ENCODE results near the gene DNM3. TPM values are rescaled to one million over a fixed set of nuclear protein-coding genes. Genes with fewer than 3 reads are reported as not detected.

The DNM3 gene
- total and polyA plus RNA-seq, 9 donors, result 3.1 to 6.5 (median 4.4) TPM

DNA sequence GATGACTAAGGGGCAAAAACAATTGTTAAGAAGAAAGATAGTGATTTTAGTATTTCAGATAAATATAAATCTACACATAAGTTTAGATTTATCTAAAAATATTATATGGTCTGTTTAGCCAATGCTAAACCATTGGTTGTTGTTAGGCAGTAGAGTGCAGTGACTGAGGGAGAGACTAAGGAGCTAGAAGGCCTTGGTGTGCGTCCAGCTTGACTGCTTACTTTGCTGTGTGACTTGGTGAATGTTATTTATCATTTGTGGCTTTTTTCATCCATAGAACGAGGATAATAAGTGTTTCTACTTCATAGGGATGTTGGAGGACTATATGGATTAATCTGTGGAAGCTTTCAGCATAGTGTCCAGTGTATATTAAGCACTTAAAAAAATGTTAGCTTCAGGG is 314.5 kb downstream of the DNM3 start:
- intact Hi-C loops (cut with DNase I), result no loop called here

DNA sequence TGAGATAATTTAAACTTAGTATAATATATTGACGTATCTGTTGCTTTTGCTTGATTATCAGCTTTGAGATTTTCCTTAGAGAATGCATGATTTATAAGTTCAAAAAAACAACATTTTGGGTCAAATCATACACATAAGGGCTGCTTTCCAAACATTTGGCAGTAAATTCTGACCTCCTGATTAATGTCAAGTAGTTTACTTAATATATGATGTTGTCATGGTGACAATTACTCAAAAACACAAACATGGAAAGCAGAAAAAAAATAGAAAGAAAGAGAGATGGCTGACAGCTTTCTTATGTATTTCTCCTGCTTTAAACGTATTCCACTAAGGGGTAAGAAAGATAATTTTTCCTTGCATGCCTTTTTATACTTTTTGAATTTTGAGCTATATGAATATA is 320.9 kb downstream of the DNM3 start:
- TF ChIP-seq POLR2A (IDR thresholded peaks at IDR 0.05) (no peak), EP300 (IDR thresholded peaks at IDR 0.05) (no peak)
- TF ChIP-seq, protein P1, sequence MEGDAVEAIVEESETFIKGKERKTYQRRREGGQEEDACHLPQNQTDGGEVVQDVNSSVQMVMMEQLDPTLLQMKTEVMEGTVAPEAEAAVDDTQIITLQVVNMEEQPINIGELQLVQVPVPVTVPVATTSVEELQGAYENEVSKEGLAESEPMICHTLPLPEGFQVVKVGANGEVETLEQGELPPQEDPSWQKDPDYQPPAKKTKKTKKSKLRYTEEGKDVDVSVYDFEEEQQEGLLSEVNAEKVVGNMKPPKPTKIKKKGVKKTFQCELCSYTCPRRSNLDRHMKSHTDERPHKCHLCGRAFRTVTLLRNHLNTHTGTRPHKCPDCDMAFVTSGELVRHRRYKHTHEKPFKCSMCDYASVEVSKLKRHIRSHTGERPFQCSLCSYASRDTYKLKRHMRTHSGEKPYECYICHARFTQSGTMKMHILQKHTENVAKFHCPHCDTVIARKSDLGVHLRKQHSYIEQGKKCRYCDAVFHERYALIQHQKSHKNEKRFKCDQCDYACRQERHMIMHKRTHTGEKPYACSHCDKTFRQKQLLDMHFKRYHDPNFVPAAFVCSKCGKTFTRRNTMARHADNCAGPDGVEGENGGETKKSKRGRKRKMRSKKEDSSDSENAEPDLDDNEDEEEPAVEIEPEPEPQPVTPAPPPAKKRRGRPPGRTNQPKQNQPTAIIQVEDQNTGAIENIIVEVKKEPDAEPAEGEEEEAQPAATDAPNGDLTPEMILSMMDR (IDR thresholded peaks at IDR 0.05), result no peak
- Histone ChIP-seq H3K36me3 (no peaks in the 10 kb centered on the region), H3K4me3 (no peak overlapping the region), H3K4me1 (ENCODE audit: insufficient read depth) (no peaks in the 10 kb centered on the region), H3K9me3 (no peaks in the 10 kb centered on the region), H3K27me3 (no peaks in the 10 kb centered on the region), H3K27ac (no peak overlapping the region)
- 76 to 82% (median 77%) methylated on average over 2 of the region's 2 CpGs for WGBS, 3 donors
- DNase-seq, result no peak
- intact Hi-C loops (cut with DNase I), result no loop called here

More for the DNA sequence above, 314.5 kb downstream of the DNM3 start:
- H3K27me3 ChIP-seq, result no peaks in the 10 kb centered on the region
- TF ChIP-seq, protein P1 (IDR thresholded peaks at IDR 0.05), result no peak
- TF ChIP-seq POLR2A (IDR thresholded peaks at IDR 0.05), result no peak
- no peak for TF ChIP-seq EP300 (IDR thresholded peaks at IDR 0.05)
- H3K27ac ChIP-seq, result no peak overlapping the region
- no peaks in the 10 kb centered on the region for H3K36me3 ChIP-seq
- WGBS, 3 donors, result 79 to 81% (median 79%) methylated on average over 2 of the region's 2 CpGs
- H3K4me1 ChIP-seq (ENCODE audit: insufficient read depth), result no peaks in the 10 kb centered on the region
- no peak for DNase-seq
- no peaks in the 10 kb centered on the region for H3K9me3 ChIP-seq
- H3K4me3 ChIP-seq, result no peak overlapping the region

DNA sequence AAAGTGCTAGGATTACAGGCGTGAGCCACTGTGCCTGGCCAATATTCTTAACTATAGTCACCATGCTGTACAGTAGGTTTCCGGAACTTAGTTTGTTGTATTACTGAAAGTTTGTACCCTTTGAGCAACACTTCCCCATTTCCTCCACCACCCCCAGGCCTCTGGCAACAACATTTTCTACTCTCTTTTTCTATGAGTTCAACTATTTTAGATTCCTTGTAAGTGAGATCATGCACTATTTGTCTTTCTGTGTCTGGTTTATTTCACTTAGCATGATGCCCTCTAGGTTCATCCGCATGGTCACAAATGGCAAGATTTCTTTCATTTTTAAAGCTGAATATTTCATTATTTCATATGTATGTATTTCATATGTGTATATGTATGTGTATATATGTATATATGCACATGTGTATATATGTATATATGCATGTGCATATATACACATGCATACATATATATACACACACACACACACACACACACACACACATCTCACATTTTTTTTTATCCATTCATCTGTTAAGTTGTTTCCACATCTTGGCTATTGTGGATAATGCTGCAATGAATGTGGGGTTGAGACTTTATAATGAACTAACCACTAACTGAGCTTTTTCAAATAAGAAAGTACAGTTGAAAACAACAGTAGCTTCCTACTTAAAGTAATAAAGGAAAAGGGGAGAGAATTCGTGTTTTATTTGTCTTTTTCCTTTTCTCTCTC is 322.4 kb downstream of the DNM3 start:
- Histone ChIP-seq H3K27ac (no peak overlapping the region), H3K27me3 (no peaks in the 10 kb centered on the region)
- DNase-seq, result no peak

DNA sequence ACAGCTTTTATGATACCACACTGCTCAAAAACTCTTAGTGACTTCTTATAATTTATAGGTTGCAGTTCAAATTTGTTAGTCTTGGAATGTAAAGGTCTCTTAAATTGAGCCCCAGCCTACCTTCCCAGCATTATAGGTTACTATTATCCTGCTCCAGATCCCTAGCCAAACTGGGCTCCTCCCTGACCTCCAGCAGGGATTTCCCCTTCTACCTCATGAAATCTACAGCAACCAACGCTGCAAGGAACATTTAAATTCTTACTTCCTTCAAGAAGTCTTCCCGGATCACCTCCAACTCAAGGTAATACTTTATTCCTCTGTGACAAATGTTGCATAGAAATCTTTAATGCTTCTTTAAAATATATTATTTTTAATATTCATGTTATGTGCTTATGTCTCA is 324.1 kb downstream of the DNM3 start:
- Histone ChIP-seq H3K4me1 (ENCODE audit: insufficient read depth) (no peaks in the 10 kb centered on the region), H3K27me3 (no peaks in the 10 kb centered on the region), H3K9me3 (no peaks in the 10 kb centered on the region), H3K27ac (no peak overlapping the region), H3K36me3 (no peaks in the 10 kb centered on the region), H3K4me3 (no peak overlapping the region)
- no peak for DNase-seq
- 95 to 97% (median 97%) methylated on average over 2 of the region's 2 CpGs for WGBS, 3 donors
- no peak for TF ChIP-seq POLR2A (IDR thresholded peaks at IDR 0.05)
- TF ChIP-seq, protein P1 (IDR thresholded peaks at IDR 0.05), result no peak
- TF ChIP-seq EP300 (IDR thresholded peaks at IDR 0.05), result no peak
- intact Hi-C loops (cut with DNase I), result no loop called here

More for the DNA sequence above, 322.4 kb downstream of the DNM3 start:
- TF ChIP-seq POLR2A (IDR thresholded peaks at IDR 0.05) (no peak), EP300 (IDR thresholded peaks at IDR 0.05) (no peak)
- TF ChIP-seq, protein P1 (IDR thresholded peaks at IDR 0.05), result no peak
- 89 to 94% (median 93%) methylated on average over 4 of the region's 4 CpGs for WGBS, 3 donors
- H3K4me1 ChIP-seq (ENCODE audit: insufficient read depth), result no peaks in the 10 kb centered on the region
- no peaks in the 10 kb centered on the region for H3K9me3 ChIP-seq
- H3K4me3 ChIP-seq, result no peak overlapping the region
- H3K36me3 ChIP-seq, result no peaks in the 10 kb centered on the region
- intact Hi-C loops (cut with DNase I), result loop anchor here in 1 of 4 donors (1.0 kb wide), 1 partner anchor 175 kb away; no protein-coding TSS in a partner anchor
